Endothelial cell of umbilical vein (primary cell): ENCODE results near the gene SNX24. TPM values are rescaled to one million over a fixed set of nuclear protein-coding genes. Genes with fewer than 3 reads are reported as not detected.

Experiments
- BruUV-seq: library from RNA; stranded (reverse); fragments of 400-500 nt; replicated peaks from 2 replicates; lab custom pipeline; 2021; lab: Mats Ljungman, UMichigan
- CTCF ChIA-PET: fragments of 300-600, 350-600 bp; sonication (Branson Sonifier 250); formaldehyde crosslinking; loops from one replicate; lab custom pipeline; 2021; ENCODE audit warnings: antibody characterized with exemption, inconsistent platforms; lab: Charles Lee
- POLR2A ChIA-PET: fragments of 300-600, 350-600 bp; sonication (Branson Sonifier 250); formaldehyde crosslinking; loops from one replicate; lab custom pipeline; 2021; ENCODE audit warnings: antibody characterized with exemption, inconsistent platforms; lab: Charles Lee
- DNase-seq: peaks from one replicate; pipeline ENCODE4 v3.0.0-alpha.2; 2011; ENCODE audit warnings: low read depth, low spot score
- FAIRE-seq: peaks from 2 replicates; lab custom pipeline; 2011; peaks lifted over from hg19 to GRCh38; lab: Jason Lieb, UNC
- H2AFZ ChIP-seq: 2 replicates; pipeline ENCODE4 v1.6.0; 2012; ENCODE audit warnings: low read depth, low read length, control low read depth, inconsistent platforms
- H3K27ac ChIP-seq: 2 replicates; pipeline ENCODE4 v1.5.1; 2011; ENCODE audit warnings: low read depth, mild to moderate bottlenecking, control low read depth, low read length, moderate library complexity; ENCODE audit not compliant: insufficient read depth
- H3K27me3 ChIP-seq, 2 experiments: 2 replicates each; pipeline versions ENCODE4 v1.6.0 to v1.6.1; 2011; ENCODE audit warnings: low read length in 2 of 2, mixed read lengths in 1 of 2; ENCODE audit not compliant: control insufficient read depth in 2 of 2, insufficient read depth in 2 of 2
- H3K36me3 ChIP-seq, 2 experiments: 2 replicates in 1 of 2; 3 replicates in 1 of 2; pipeline ENCODE4 v1.5.1; 2011; ENCODE audit warnings: low read length in 2 of 2, mild to moderate bottlenecking in 1 of 2, moderate library complexity in 1 of 2; ENCODE audit not compliant: control insufficient read depth in 2 of 2, insufficient read depth in 2 of 2; ENCODE audit errors: extremely low read depth in 1 of 2
- H3K4me1 ChIP-seq: 3 replicates; pipeline ENCODE4 v1.5.1; 2011; ENCODE audit warnings: mild to moderate bottlenecking, low read length; ENCODE audit not compliant: control insufficient read depth, insufficient read depth; ENCODE audit errors: extremely low read depth
- H3K4me2 ChIP-seq: 2 replicates; pipeline ENCODE4 v1.6.1; 2011; ENCODE audit warnings: low read length, control low read depth, mixed read lengths; ENCODE audit not compliant: insufficient read depth
- H3K4me3 ChIP-seq, 3 experiments: fragments of 200-600 bp in 1 of 3; sonication (generic), shearing (Covaris generic) in 1 of 3; replicated peaks in 1 of 3; 2 replicates each; pipeline ENCODE4 v1.5.1; 2011 to 2016; ENCODE audit warnings: control low read depth in 3 of 3, low read length in 3 of 3, mild to moderate bottlenecking in 2 of 3, inconsistent platforms in 1 of 3, low read depth in 1 of 3, moderate library complexity in 1 of 3; ENCODE audit not compliant: insufficient read depth in 1 of 3
- H3K79me2 ChIP-seq: 2 replicates; pipeline ENCODE4 v1.6.0; 2012; ENCODE audit warnings: low read length, inconsistent platforms; ENCODE audit not compliant: control insufficient read depth, insufficient read depth
- H3K9ac ChIP-seq: replicated peaks from 2 replicates; pipeline ENCODE3; 2011; ENCODE audit warnings: low read length, control low read depth; ENCODE audit not compliant: insufficient read depth; ENCODE audit errors: extremely low read depth
- H3K9me1 ChIP-seq: replicated peaks from 3 replicates; pipeline ENCODE4 v1.6.0; 2011; ENCODE audit warnings: mild to moderate bottlenecking, low read length; ENCODE audit not compliant: control insufficient read depth, insufficient read depth; ENCODE audit errors: extremely low read depth
- H3K9me3 ChIP-seq: replicated peaks from 2 replicates; pipeline ENCODE4 v1.5.1; 2012; ENCODE audit warnings: low read length, inconsistent platforms; ENCODE audit not compliant: control insufficient read depth, insufficient read depth
- H4K20me1 ChIP-seq: replicated peaks from 2 replicates; pipeline ENCODE3; 2011; ENCODE audit warnings: mild to moderate bottlenecking, low read length; ENCODE audit not compliant: control insufficient read depth, insufficient read depth; ENCODE audit errors: extremely low read depth
- CTCF ChIP-seq, 2 donors: IDR thresholded peaks; 1 replicate in 1 of 2; 2 replicates in 1 of 2; pipeline ENCODE4 v1.5.1; 2011; ENCODE audit warnings: low read length in 2 of 2, mild to moderate bottlenecking in 2 of 2, moderate library complexity in 2 of 2, control low read depth in 1 of 2, inconsistent platforms in 1 of 2, low read depth in 1 of 2; ENCODE audit not compliant: insufficient read depth in 1 of 2; ENCODE audit errors: extremely low read depth in 1 of 2
- EZH2 ChIP-seq: IDR thresholded peaks from 2 replicates; pipeline ENCODE4 v1.6.1; 2012; ENCODE audit warnings: borderline replicate concordance, low read depth, mild to moderate bottlenecking, moderate library complexity, low read length, inconsistent platforms; ENCODE audit not compliant: severe bottlenecking
- FOS ChIP-seq: IDR thresholded peaks from 2 replicates; pipeline ENCODE4 v1.6.1; 2011; ENCODE audit warnings: mild to moderate bottlenecking, low read length, moderate library complexity, borderline replicate concordance; ENCODE audit not compliant: insufficient read depth
- GATA2 ChIP-seq: IDR thresholded peaks from 2 replicates; pipeline ENCODE4 v1.7.0; 2011; ENCODE audit warnings: low read depth, mild to moderate bottlenecking, moderate library complexity, mixed read lengths, low read length; ENCODE audit not compliant: insufficient read length, insufficient read depth
- JUN ChIP-seq: IDR thresholded peaks from 2 replicates; pipeline ENCODE4 v1.6.1; 2011; ENCODE audit warnings: borderline replicate concordance, low read depth; ENCODE audit not compliant: insufficient read length, insufficient read depth
- MAX ChIP-seq: IDR thresholded peaks from 2 replicates; pipeline ENCODE4 v1.6.1; 2011; ENCODE audit not compliant: insufficient read depth, insufficient read length
- MYC ChIP-seq: IDR thresholded peaks from one replicate; pipeline ENCODE4 v1.6.1; 2011; ENCODE audit warnings: mild to moderate bottlenecking, low read depth, low read length
- POLR2A ChIP-seq: IDR thresholded peaks from 2 replicates; pipeline ENCODE4 v1.6.1; 2012; ENCODE audit warnings: low read depth, mild to moderate bottlenecking, control low read depth, low read length
- POLR2AphosphoS5 ChIP-seq: IDR thresholded peaks from 2 replicates; pipeline ENCODE4 v1.6.1; 2012; ENCODE audit warnings: low read depth, mild to moderate bottlenecking, control low read depth, low read length, moderate library complexity; ENCODE audit not compliant: insufficient read depth
- dilution Hi-C: fragments of 300-500 bp; cut with MboI; formaldehyde crosslinking; loops from one replicate; pipeline ENCODE4 v1.15.0; 2019; ENCODE audit warnings: low sequenced_read_pairs; ENCODE audit not compliant: extremely low pct_ligation_motif_present
- intact Hi-C: fragments of 100-400 bp; cut with micrococcal nuclease; formaldehyde crosslinking; loops from one replicate; pipeline ENCODE4 v1.10.0; 2022
- polyA plus RNA-seq, 4 experiments: library from polyadenylated mRNA; depleted of rRNA in 3 of 4; stranded (reverse) in 3 of 4; unstranded in 1 of 4; fragments of >200 nt; gene quantifications; 2 replicates each; pipeline versions ENCODE4 v1.2.1 to v1.2.3, GENCODE V29; 2011 to 2012; ENCODE audit warnings: missing spikeins in 1 of 4
- total RNA-seq: library from RNA; stranded (reverse); gene quantifications from 2 replicates; pipeline ENCODE4 v1.2.3, GENCODE V29; 2021

Gene SNX24
- total and polyA plus RNA-seq, 2 donors (not counting 3 experiments of a cell fraction or from before 2014, with no cell fraction given): 2.9 to 14.9 TPM

GRCh38 chr5:122929001-122929400, 83.6 kb downstream of the SNX24 start:
- no peaks in the 10 kb centered on the region for H3K79me2 ChIP-seq
- no peaks in the 10 kb centered on the region for H3K27me3 ChIP-seq
- no peak overlapping the region for H3K4me3 ChIP-seq
- no peaks in the 10 kb centered on the region for H3K36me3 ChIP-seq
- DNase-seq (no peak), FAIRE-seq (no peak)
- ChIA-PET CTCF (interaction anchor here (1.0 kb wide), 1 partner anchor 9 kb away, joined by 3 read pairs; no protein-coding TSS in a partner anchor), POLR2A (no interaction called here)
- intact Hi-C loops: no loop called here
- H3K9me3 ChIP-seq: no peaks in the 10 kb centered on the region
- no peak overlapping the region for H3K27ac ChIP-seq
- H3K4me2 ChIP-seq: no peak overlapping the region
- TF ChIP-seq EZH2: no peak
- TF ChIP-seq POLR2A: no peak
- TF ChIP-seq MAX: no peak
- no peak for TF ChIP-seq MYC
- no peak for TF ChIP-seq POLR2AphosphoS5
- TF ChIP-seq CTCF (IDR thresholded peaks at IDR 0.05; ENCODE audit: extremely low read depth in 1 of 2, insufficient read depth in 1 of 2, low read depth in 1 of 2, low read length in 2 of 2): no peak
- no peak for TF ChIP-seq FOS
- TF ChIP-seq GATA2: no peak
- TF ChIP-seq JUN: no peak
- H2AFZ ChIP-seq: no peak overlapping the region
- no peaks in the 10 kb centered on the region for H4K20me1 ChIP-seq
- no TSS peak for BruUV-seq
- no peaks in the 10 kb centered on the region for H3K9me1 ChIP-seq
- H3K9ac ChIP-seq: no peak overlapping the region
- dilution Hi-C loops: no loop called here
- no peaks in the 10 kb centered on the region for H3K4me1 ChIP-seq
